ENCODE data around the gene TSPYL4.

DNA sequence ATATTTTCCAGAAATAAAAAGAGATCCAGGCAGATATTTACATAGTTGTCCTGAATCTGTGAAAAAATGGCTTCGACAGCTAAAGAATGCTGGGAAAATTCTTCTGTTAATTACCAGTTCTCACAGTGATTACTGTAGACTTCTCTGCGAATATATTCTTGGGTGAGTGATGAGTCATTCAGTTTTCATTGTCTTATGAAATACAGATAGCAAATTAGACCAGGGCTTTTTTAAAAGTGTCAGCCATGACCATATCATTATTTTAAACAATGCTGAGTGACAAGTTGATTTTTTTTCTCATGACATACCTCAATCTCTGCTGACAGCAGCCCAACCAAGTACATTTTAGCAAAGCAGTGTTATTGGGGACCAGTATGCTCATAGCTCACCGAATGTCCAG is 32.8 kb downstream of the TSPYL4 start:
- TF ChIP-seq FOXK1 (CRISPR knock-in tag; IDR thresholded peaks at IDR 0.05), result no peak
- TF ChIP-seq SMAD3 (CRISPR knock-in tag; IDR thresholded peaks at IDR 0.05; ENCODE audit: borderline replicate concordance), result no peak
- no peak for TF ChIP-seq NR1H2 (CRISPR knock-in tag; IDR thresholded peaks at IDR 0.05)
- no peak for TF ChIP-seq E2F1 (CRISPR knock-in tag; IDR thresholded peaks at IDR 0.05)
- TF ChIP-seq CTCF (IDR thresholded peaks at IDR 0.05), result no peak
- TF ChIP-seq NFYB (CRISPR knock-in tag; conservative IDR thresholded peaks at IDR 0.05; ENCODE audit: low read depth), result no peak
- TF ChIP-seq, protein P1, sequence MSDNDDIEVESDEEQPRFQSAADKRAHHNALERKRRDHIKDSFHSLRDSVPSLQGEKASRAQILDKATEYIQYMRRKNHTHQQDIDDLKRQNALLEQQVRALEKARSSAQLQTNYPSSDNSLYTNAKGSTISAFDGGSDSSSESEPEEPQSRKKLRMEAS (CRISPR knock-in tag; IDR thresholded peaks at IDR 0.05), result no peak
- TF ChIP-seq ZNF317 (CRISPR knock-in tag; IDR thresholded peaks at IDR 0.05; ENCODE audit: borderline replicate concordance, low read depth), result no peak
- TF ChIP-seq SP1 (CRISPR knock-in tag; conservative IDR thresholded peaks at IDR 0.05), result no peak
- TF ChIP-seq, protein P2, sequence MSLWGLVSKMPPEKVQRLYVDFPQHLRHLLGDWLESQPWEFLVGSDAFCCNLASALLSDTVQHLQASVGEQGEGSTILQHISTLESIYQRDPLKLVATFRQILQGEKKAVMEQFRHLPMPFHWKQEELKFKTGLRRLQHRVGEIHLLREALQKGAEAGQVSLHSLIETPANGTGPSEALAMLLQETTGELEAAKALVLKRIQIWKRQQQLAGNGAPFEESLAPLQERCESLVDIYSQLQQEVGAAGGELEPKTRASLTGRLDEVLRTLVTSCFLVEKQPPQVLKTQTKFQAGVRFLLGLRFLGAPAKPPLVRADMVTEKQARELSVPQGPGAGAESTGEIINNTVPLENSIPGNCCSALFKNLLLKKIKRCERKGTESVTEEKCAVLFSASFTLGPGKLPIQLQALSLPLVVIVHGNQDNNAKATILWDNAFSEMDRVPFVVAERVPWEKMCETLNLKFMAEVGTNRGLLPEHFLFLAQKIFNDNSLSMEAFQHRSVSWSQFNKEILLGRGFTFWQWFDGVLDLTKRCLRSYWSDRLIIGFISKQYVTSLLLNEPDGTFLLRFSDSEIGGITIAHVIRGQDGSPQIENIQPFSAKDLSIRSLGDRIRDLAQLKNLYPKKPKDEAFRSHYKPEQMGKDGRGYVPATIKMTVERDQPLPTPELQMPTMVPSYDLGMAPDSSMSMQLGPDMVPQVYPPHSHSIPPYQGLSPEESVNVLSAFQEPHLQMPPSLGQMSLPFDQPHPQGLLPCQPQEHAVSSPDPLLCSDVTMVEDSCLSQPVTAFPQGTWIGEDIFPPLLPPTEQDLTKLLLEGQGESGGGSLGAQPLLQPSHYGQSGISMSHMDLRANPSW (CRISPR knock-in tag; conservative IDR thresholded peaks at IDR 0.05; ENCODE audit: low read depth), result no peak
- no peak for TF ChIP-seq CREM (CRISPR knock-in tag; IDR thresholded peaks at IDR 0.05)
- TF ChIP-seq IRF1 (CRISPR knock-in tag; IDR thresholded peaks at IDR 0.05), result no peak
- TF ChIP-seq, protein P3, sequence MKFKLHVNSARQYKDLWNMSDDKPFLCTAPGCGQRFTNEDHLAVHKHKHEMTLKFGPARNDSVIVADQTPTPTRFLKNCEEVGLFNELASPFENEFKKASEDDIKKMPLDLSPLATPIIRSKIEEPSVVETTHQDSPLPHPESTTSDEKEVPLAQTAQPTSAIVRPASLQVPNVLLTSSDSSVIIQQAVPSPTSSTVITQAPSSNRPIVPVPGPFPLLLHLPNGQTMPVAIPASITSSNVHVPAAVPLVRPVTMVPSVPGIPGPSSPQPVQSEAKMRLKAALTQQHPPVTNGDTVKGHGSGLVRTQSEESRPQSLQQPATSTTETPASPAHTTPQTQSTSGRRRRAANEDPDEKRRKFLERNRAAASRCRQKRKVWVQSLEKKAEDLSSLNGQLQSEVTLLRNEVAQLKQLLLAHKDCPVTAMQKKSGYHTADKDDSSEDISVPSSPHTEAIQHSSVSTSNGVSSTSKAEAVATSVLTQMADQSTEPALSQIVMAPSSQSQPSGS (CRISPR knock-in tag; IDR thresholded peaks at IDR 0.05; ENCODE audit: borderline replicate concordance, low read depth), result no peak
